ENCODE data around the gene CXCL16.

CXCL16 gene

DNA sequence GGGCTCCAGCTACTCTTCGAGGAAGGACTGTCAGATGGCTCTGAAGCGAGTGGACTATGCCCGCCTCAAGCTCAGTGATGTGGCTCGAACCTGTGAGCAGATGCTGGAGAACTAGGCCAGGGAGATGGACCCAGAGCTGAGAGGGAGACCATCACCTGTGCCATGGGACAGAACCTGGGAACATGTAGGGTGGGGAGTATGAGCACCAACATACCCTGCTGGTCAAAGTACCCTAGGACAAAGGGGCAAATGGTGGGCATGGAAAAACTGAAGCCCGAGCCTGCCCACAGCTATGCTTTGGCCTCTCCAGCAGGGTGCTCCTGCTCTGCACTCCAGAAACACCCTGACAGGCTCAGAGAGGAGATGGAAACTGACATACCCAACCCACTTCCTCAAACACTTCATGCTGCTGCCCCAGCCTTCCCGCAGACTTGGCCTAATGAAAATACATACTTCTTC lies 6.6 kb downstream of the CXCL16 start:
- Mint-ChIP-seq H3K4me1 (peaks cover 6% of the 10 kb centered on the region), H3K27ac (no peak overlapping the region), H3K27me3 (ENCODE audit: low read depth) (peaks cover 35% of the 10 kb centered on the region), H3K36me3 (ENCODE audit: low read depth) (no peaks in the 10 kb centered on the region), H3K9me3 (no peaks in the 10 kb centered on the region), H3K4me3 (peak overlapping the region in 2 of 3 experiments; percentile 35 to 66)
- TF ChIP-seq, protein P1, sequence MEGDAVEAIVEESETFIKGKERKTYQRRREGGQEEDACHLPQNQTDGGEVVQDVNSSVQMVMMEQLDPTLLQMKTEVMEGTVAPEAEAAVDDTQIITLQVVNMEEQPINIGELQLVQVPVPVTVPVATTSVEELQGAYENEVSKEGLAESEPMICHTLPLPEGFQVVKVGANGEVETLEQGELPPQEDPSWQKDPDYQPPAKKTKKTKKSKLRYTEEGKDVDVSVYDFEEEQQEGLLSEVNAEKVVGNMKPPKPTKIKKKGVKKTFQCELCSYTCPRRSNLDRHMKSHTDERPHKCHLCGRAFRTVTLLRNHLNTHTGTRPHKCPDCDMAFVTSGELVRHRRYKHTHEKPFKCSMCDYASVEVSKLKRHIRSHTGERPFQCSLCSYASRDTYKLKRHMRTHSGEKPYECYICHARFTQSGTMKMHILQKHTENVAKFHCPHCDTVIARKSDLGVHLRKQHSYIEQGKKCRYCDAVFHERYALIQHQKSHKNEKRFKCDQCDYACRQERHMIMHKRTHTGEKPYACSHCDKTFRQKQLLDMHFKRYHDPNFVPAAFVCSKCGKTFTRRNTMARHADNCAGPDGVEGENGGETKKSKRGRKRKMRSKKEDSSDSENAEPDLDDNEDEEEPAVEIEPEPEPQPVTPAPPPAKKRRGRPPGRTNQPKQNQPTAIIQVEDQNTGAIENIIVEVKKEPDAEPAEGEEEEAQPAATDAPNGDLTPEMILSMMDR (IDR thresholded peaks at IDR 0.05; ENCODE audit: unreplicated experiment in 3 of 3) = no peak

DNA sequence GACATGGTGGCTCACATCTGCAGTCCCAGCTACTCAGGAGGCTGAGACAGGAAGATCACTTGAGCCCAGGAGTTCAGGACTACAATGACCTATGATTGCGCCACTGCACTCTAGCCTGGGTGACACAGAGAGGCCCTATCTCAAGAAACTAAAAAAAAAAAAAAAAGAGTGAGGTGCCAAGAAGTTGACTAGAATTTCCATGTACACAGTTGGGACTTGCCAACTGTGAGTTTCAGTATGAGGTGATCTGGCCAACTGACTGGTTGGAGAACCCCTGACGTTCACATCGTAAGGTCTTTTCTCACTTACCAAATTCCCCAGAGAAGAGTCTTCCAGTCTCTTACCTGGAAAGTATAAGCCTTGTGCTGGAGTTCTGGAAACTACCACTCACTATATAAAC lies 11.6 kb downstream of the CXCL16 start:
- Mint-ChIP-seq H3K27ac (no peak overlapping the region), H3K27me3 (ENCODE audit: low read depth) (peaks cover 8% of the 10 kb centered on the region), H3K4me1 (peaks cover 6% of the 10 kb centered on the region), H3K36me3 (ENCODE audit: low read depth) (no peaks in the 10 kb centered on the region), H3K9me3 (no peaks in the 10 kb centered on the region), H3K4me3 (no peak overlapping the region)
- TF ChIP-seq, protein P1 (IDR thresholded peaks at IDR 0.05; ENCODE audit: unreplicated experiment in 3 of 3) = no peak

DNA sequence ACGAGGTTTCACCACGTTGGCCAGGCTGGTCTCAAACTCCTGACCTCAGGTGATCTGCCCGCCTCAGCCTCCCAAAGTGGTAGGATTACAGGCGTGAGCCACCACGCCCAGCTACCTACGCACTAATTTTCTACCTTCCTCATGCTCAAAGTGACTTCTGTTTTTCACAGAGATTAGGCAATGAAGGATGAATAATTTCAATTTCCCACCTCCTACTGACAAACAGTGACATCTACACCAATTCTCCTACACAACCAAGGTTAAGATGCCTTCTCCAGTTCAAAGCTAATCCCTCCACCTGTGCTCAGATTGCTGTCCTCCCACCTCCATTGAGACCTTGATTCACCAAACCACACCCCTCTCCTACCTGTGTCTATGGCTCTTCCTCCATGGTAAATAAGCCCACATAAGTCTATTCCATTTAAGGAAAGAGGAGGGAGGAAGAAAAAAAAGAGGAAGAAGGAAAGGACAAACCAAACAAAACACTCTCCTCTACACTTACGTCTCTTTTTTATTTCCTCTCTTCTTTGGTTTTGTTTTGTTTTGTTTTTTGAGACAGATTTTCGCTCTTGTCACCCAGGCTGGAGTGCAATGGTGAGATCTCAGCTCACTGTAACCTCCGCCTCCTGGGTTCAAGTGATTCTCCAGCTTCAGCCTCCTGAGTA lies 13.9 kb downstream of the CXCL16 start:
- Mint-ChIP-seq H3K27ac (no peak overlapping the region), H3K9me3 (no peaks in the 10 kb centered on the region), H3K27me3 (ENCODE audit: low read depth) (peaks cover 8% of the 10 kb centered on the region), H3K36me3 (ENCODE audit: low read depth) (peaks cover 3% of the 10 kb centered on the region), H3K4me1 (peaks cover 15% of the 10 kb centered on the region), H3K4me3 (no peak overlapping the region)
- TF ChIP-seq, protein P1 (IDR thresholded peaks at IDR 0.05; ENCODE audit: unreplicated experiment in 3 of 3) = no peak

DNA sequence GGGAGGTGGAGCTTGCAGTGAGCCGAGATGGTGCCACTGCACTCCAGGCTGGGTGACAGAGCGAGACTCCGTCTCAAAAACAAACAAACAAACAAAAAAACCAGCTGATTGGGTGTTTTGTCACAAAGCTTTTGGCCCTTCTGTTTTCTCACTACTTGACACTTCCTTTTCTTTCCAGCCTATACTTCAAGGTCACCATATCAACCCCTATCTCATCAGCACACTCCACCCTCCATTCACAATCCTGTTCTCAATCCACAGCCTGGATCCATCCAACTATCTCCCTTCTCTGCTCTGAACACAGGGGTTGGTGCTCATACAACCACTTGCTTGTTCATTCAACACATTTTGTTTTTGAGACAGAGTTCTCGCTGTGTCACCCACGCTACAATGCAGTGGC lies 15.1 kb downstream of the CXCL16 start:
- H3K27me3 Mint-ChIP-seq (ENCODE audit: low read depth) = peaks cover 8% of the 10 kb centered on the region
- no peaks in the 10 kb centered on the region for H3K9me3 Mint-ChIP-seq
- no peak overlapping the region for H3K27ac Mint-ChIP-seq
- peaks cover 11% of the 10 kb centered on the region for H3K4me1 Mint-ChIP-seq
- no peak overlapping the region for H3K4me3 Mint-ChIP-seq
- peaks cover 8% of the 10 kb centered on the region for H3K36me3 Mint-ChIP-seq (ENCODE audit: low read depth)
- TF ChIP-seq, protein P1 (IDR thresholded peaks at IDR 0.05; ENCODE audit: unreplicated experiment in 3 of 3) = no peak

DNA sequence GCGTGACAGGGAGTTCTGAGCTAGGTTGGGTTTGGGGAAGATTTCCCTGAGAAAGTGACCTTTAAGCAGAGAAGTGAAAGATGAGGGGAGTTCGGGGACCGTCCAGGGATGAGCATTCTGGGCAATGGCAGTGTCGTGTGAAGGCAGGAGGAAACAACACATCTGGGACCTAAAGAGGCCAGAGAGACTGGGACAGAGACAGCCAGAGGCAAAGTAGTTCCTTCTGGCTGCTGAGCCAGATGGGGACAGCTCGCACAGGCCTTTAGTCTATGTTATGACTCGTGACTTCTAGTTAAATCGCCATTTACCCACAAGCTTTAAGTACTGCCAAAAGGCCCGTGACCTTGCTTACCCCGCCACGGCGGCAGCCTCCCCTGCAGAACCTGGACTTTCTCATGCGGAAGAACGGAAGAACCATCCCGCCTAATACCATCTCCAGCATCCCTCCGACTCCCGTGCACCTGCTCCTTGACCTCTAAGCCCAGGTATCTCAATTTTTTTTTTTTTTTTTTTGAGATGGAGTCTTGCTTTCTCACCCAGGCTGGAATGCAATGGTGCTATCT lies 17.0 kb downstream of the CXCL16 start:
- no peaks in the 10 kb centered on the region for H3K9me3 Mint-ChIP-seq
- H3K27me3 Mint-ChIP-seq (ENCODE audit: low read depth) = peaks cover 8% of the 10 kb centered on the region
- TF ChIP-seq, protein P1 (IDR thresholded peaks at IDR 0.05; ENCODE audit: unreplicated experiment in 3 of 3) = no peak
- no peak overlapping the region for H3K4me3 Mint-ChIP-seq
- H3K27ac Mint-ChIP-seq = no peak overlapping the region
- peaks cover 11% of the 10 kb centered on the region for H3K4me1 Mint-ChIP-seq
- H3K36me3 Mint-ChIP-seq (ENCODE audit: low read depth) = peaks cover 16% of the 10 kb centered on the region

Data from nephron (organoid).